GM18511 (cell line): Measurements from ENCODE around the gene ITSN2.

Experiments used
- ATAC-seq: cut with Tn5 transposase; IDR thresholded peaks from one replicate; pipeline ENCODE4 v1.9.1; 2021; ENCODE audit warnings: mild to moderate bottlenecking, moderate library complexity; ENCODE audit not compliant: unreplicated experiment

ITSN2 gene

GRCh38 chr2:24272907-24273306 lies 87.4 kb downstream of the ITSN2 start:
- ATAC-seq: no peak

GRCh38 chr2:24272161-24272802 lies 88.1 kb downstream of the ITSN2 start:
- ATAC-seq: no peak

DNA sequence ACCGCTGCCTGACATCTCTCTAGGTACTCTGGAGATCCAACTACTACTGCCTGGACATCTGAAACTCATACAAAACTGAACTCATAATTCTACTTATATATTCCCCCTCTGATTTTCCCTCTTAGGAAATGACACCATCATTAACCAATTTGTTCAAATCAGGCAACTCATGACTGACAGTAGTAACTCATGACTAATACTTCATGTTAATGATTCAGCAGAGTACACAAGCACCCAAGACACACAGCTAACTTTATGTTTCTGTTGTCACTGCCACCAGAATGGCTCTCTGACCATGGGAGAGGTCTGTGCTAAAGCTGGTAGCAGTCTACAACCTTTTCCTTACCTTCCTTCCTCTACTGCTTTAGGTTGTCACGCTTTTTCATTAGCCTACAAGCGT lies 91.1 kb downstream of the ITSN2 start:
- no peak for ATAC-seq

DNA sequence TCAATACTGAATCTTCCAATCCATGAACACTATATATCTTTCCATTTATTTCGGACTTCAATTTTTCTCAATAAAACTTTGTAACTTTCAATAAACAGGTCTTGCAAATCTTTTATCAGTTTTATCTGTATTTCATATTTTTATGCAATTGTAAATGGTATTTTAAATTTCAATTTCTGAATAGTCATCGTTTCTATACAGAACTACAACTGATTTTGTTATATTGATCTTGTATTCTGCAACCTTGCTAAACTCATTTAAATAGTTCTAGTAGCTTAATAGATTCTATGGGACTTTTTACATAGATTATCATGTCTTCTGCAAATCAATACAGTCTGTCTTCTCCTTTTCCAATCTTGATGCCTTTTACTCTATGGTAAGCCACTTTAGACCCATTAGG lies 95.1 kb downstream of the ITSN2 start:
- no peak for ATAC-seq

- ATAC-seq: no peak
Observed at GRCh38 chr2:24262421-24262970, 97.8 kb downstream of the ITSN2 start.

DNA sequence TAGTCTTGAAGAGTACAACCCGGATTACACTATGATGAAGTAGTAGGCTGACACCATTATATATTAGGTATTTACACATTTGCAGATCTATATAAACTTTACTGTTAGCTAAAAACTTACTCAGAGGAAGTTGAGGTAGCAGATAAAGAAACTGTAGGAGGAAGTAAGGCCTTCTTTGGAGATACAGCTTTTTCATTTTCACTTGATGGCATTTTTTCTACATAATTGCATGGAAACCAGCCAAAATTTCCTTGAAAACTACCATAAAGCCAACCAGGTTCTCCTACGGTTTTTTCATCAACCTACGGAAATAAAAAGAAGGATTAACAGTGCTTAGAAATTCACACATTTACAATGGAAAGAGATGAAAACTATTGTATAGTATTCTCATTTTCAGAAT lies 98.9 kb downstream of the ITSN2 start:
- ATAC-seq: no peak

- ATAC-seq: no peak
Observed at GRCh38 chr2:24259316-24259715, 101.0 kb downstream of the ITSN2 start.

DNA sequence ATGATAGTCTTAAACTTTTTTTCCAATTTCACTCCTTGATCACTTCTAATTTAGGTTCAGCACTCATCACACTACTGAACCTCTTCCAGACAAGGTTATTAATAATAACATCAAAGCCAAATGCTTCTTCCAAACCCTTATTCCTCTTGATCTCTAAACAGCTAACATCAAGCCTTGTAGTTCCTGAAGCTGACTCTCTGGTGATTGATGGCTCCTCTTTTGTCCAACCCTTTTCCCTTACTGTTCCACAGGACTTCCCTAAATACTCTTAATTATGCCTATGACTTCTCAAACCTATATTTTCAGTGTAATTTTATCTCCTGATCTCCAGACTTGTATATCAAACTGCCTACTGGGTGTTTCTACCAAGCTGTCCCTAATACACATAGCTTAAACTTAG lies 101.6 kb downstream of the ITSN2 start:
- no peak for ATAC-seq

DNA sequence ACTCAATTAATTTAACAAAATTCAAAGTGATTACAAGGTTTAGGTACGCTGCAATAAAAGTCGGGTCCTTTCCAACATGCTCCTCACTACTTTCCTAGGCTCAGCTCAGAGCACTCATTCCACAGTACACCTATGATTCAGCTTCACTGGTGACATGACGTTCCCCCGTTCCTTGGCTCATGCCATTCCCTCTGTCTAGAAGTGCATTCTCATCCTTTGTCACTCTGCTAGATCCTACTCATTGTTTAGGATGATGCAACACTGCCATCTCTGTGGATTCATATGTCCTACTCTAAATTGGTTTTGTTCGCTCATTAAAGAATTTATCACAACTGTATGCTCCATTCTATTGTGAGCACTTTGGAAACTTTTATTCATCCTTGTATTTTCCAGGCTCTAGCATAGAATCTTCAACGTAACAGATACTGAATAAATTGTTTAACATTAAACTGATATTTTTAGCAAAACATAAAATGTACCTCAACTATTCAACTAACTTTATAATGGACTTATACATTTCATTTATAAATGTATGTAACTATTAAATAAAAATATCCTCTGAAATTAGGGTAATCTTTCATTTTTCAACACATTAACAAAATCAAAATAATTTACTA lies 106.9 kb downstream of the ITSN2 start:
- no peak for ATAC-seq

GRCh38 chr2:24247592-24247991 lies 112.7 kb downstream of the ITSN2 start:
- ATAC-seq: no peak

- no peak for ATAC-seq
Observed at GRCh38 chr2:24247164-24247563, 113.2 kb downstream of the ITSN2 start.

GRCh38 chr2:24245986-24246776 lies 114.2 kb downstream of the ITSN2 start:
- ATAC-seq: no peak

DNA sequence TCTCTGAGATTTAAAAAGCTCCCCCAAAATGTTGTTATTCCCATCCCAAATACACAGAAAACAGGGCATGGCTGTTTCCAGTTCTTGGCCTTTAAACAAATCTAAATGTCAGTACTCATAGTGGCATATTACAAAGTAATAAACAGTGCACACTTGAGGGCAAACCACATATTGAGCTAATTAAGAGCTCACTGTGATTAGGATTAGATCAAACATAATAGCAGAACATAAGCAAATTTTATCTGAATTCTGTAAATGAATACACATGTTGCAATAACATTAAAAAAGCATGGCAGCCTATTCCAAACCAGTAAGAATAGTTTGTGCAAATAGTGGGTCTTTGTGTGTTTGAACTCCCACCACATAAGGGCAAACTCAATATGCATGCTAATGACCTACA lies 118.8 kb downstream of the ITSN2 start:
- no peak for ATAC-seq

DNA sequence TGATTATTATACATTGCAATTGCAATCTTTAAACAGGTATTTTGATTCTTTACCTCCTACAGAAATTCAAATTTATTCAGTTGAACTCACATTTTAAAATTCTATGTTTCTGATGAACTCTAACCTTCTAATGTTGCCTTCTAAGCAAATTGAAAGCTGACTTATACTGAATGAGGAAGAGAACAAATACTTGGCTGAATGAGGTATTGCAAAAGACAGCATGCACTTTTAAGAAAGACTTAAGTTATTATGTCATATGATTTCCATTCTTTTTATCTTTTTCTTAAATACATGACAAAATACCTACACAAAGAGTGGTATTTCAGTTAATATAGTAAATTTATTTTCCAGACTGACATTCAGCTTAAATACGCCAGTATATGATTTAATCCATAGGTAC lies 120.8 kb downstream of the ITSN2 start:
- ATAC-seq: no peak

- no peak for ATAC-seq
Observed at GRCh38 chr2:24238158-24238557, 122.2 kb downstream of the ITSN2 start.

DNA sequence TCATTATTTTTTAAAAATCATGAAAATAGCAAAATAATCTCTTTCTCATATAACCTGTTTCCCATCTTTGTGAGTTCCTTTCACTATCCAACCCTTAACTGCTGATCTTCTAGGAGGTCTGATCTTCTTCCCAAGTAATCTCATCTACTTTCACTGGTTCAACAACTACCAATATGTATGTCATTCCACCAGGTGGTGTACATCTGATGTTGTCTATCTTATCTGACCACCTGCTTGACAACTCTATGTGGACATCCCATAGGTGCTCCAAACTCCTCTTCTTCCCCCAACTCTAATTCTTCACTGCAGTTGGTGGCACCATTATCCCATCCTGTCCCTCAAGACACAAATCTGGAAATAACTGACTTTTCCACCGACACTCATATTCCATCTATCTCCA lies 123.0 kb downstream of the ITSN2 start:
- ATAC-seq: no peak

DNA sequence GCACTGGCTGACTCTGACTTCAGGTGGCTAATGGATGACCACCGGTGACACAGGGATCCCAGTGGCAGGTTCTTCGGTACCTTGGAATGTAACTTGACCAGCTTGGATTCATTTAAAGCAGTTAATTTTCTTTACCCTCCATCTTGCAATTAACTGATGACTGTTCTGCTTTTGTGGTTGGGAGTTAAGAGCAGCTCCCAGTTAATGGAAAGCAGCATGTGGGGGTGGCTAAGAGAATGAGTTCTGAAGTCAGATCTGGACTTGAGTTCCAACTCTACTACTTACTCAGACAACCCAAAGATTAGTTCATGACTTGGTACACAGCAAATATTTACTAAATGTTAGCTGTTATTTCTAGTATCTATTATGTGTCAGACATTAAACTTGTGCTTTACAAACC lies 127.0 kb downstream of the ITSN2 start:
- no peak for ATAC-seq

GRCh38 chr2:24231461-24231881 lies 128.9 kb downstream of the ITSN2 start:
- ATAC-seq: no peak

DNA sequence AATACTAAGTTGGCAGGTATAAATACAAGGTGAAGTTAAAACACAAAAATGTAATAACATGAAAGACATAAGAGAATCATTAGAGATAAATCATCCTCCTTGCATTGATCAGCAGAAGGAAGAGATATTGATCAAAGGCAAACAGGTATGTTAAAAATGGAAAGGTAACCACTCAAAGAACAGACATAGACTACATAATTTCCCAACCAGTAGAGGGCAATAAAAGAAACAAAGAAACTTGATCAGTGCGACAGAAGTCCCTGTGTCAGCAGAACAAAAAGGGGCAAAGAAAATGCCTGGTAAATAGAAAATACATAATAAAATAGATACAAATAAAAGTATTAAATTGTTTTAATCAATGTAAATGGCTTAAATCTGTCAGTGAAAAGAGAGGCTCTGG lies 131.9 kb downstream of the ITSN2 start:
- ATAC-seq: no peak

GRCh38 chr2:24225499-24226242 lies 134.7 kb downstream of the ITSN2 start:
- ATAC-seq: no peak

DNA sequence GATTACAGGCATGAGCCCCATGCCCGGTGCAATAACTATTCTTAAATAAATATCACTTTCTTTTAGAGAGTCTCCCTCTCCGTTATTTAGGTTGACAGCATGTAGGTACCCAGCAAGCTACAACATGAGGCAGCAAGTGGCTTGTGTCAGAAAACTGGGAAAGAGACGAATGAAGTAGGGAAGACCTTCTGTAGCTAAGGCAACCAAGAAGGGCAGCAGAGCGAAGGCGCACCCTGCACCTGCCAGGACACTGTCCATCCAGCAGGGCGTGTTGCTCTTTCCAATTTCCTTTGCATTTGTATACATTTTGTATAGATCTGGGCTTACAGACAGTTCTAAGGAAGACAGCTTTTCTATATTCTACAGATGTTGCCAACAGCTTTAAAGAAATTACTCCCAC lies 137.4 kb downstream of the ITSN2 start:
- ATAC-seq: no peak
